ENCODE results near the gene KIF21A.
A peak's percentile ranks its signal among the peaks of the same experiment; 100 is the strongest.
"Not testable (repeated sequence)": the region's sequence is repeated elsewhere in the genome, so short reads cannot be mapped to it uniquely, and the experiment has no call there.

Gene KIF21A

GRCh38 chr12:39443081-39443928 lies at the start of gene KIF21A:
KIF21A (minus strand) TSS chr12:39443120; CDS start chr12:39442970, 150 bp downstream.
- peak within 1 kb of the TSS; percentile 62 for H3K4me3 ChIP-seq (ENCODE audit: low read depth, low read length)
- no peak for TF ChIP-seq CTCF (conservative IDR thresholded peaks at IDR 0.05; ENCODE audit: low read depth, low read length)
- peak; percentile 73 for DNase-seq (ENCODE audit: low read depth)

- TF ChIP-seq CTCF (conservative IDR thresholded peaks at IDR 0.05; ENCODE audit: low read depth, low read length) = no peak
- DNase-seq (ENCODE audit: low read depth) = peak; percentile 56
- no peak overlapping the region for H3K4me3 ChIP-seq (ENCODE audit: low read depth, low read length)
Observed at GRCh38 chr12:39490500-39491282, 47.8 kb upstream of the KIF21A start.

- no peak overlapping the region for H3K4me3 ChIP-seq (ENCODE audit: low read depth, low read length)
- TF ChIP-seq CTCF (conservative IDR thresholded peaks at IDR 0.05; ENCODE audit: low read depth, low read length) = no peak
- no peak for DNase-seq (ENCODE audit: low read depth)
Observed at GRCh38 chr12:39483597-39483996, 40.7 kb upstream of the KIF21A start.

GRCh38 chr12:39483042-39483441 lies 40.1 kb upstream of the KIF21A start:
- no peak overlapping the region for H3K4me3 ChIP-seq (ENCODE audit: low read depth, low read length)
- TF ChIP-seq CTCF (conservative IDR thresholded peaks at IDR 0.05; ENCODE audit: low read depth, low read length) = no peak
- no peak for DNase-seq (ENCODE audit: low read depth)

- H3K4me3 ChIP-seq (ENCODE audit: low read depth, low read length) = no peak overlapping the region
- no peak for DNase-seq (ENCODE audit: low read depth)
- TF ChIP-seq CTCF (conservative IDR thresholded peaks at IDR 0.05; ENCODE audit: low read depth, low read length) = no peak
Observed at GRCh38 chr12:39476894-39477293, 34.0 kb upstream of the KIF21A start.

GRCh38 chr12:39476121-39476520 lies 33.2 kb upstream of the KIF21A start:
- DNase-seq (ENCODE audit: low read depth) = no peak
- TF ChIP-seq CTCF (conservative IDR thresholded peaks at IDR 0.05; ENCODE audit: low read depth, low read length) = no peak
- no peak overlapping the region for H3K4me3 ChIP-seq (ENCODE audit: low read depth, low read length)

- DNase-seq (ENCODE audit: low read depth) = not testable (repeated sequence)
Observed at GRCh38 chr12:39475136-39475535, 32.2 kb upstream of the KIF21A start.

More at GRCh38 chr12:39475136-39475535, 32.2 kb upstream of the KIF21A start:
- H3K4me3 ChIP-seq (ENCODE audit: low read depth, low read length) = not testable (repeated sequence)
